Epithelial cell of proximal tubule (primary cell): ENCODE data around the gene CHD1L. TPM values are rescaled to one million over a fixed set of nuclear protein-coding genes. Genes with fewer than 3 reads are reported as not detected.

Experiments
- DNase-seq: peaks from one replicate; pipeline ENCODE4 v3.0.0-alpha.2; 2011; ENCODE audit warnings: low read depth
- H3K4me3 ChIP-seq: 2 replicates; pipeline ENCODE4 v1.5.1; 2011; ENCODE audit warnings: low read depth, mild to moderate bottlenecking, low read length
- total RNA-seq: library from RNA; depleted of rRNA; stranded (reverse); fragments of >200 nt; gene quantifications from 2 replicates; pipeline ENCODE4 v1.2.3, GENCODE V29; 2015
- TF ChIP-seq, protein P1 (sequence below): conservative IDR thresholded peaks from 2 replicates; pipeline ENCODE4 v1.5.1; 2012; ENCODE audit warnings: low read depth, mild to moderate bottlenecking, low read length

Gene CHD1L
- total RNA-seq, 1 donor from 2014 or later: 28.0 TPM

DNA sequence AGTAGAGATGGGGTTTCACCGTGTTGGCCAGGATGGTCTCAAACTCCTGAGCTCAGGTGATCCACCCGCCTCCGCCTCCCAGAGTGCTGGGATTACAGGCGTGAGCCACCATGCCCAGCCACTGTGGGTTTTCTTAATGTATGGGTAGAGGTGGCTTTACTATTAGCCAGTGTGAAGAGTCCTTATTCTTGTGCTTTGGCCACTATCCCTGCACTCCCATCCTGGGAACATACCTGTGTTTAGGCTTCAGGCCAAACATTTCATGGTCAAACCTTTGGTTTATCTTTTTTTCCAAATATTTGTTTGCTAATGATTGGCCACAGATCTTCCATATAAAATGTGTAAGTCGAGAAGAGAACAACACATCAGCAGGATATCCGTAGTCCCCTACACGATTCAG lies 33.9 kb upstream of the CHD1L start:
- no peak overlapping the region for H3K4me3 ChIP-seq
- TF ChIP-seq, protein P1, sequence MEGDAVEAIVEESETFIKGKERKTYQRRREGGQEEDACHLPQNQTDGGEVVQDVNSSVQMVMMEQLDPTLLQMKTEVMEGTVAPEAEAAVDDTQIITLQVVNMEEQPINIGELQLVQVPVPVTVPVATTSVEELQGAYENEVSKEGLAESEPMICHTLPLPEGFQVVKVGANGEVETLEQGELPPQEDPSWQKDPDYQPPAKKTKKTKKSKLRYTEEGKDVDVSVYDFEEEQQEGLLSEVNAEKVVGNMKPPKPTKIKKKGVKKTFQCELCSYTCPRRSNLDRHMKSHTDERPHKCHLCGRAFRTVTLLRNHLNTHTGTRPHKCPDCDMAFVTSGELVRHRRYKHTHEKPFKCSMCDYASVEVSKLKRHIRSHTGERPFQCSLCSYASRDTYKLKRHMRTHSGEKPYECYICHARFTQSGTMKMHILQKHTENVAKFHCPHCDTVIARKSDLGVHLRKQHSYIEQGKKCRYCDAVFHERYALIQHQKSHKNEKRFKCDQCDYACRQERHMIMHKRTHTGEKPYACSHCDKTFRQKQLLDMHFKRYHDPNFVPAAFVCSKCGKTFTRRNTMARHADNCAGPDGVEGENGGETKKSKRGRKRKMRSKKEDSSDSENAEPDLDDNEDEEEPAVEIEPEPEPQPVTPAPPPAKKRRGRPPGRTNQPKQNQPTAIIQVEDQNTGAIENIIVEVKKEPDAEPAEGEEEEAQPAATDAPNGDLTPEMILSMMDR: no peak
- DNase-seq: no peak

- no peak overlapping the region for H3K4me3 ChIP-seq
- TF ChIP-seq, protein P1: no peak
- DNase-seq: no peak
These were observed 32.4 kb upstream of the CHD1L start for GRCh38 chr1:147209825-147210821.

DNA sequence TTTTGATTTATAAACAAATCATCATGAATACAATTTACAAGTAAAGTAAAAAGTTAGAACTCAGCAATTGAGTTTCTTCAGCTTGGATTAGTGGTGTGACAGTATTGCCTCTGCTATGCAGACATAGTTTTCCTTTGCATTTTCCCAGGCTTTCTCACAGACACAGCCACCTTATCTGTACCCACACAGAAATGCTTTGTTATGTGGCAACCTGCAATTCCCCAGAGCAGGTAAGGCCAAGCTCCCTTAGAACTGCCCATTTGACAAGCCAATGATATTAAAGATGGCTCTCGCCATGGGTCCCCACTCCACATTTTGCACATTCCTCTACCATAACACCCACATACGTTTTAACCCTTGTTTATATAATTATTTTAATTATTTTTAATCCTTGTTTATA lies 31.5 kb upstream of the CHD1L start:
- TF ChIP-seq, protein P1: no peak
- no peak overlapping the region for H3K4me3 ChIP-seq
- DNase-seq: no peak

DNA sequence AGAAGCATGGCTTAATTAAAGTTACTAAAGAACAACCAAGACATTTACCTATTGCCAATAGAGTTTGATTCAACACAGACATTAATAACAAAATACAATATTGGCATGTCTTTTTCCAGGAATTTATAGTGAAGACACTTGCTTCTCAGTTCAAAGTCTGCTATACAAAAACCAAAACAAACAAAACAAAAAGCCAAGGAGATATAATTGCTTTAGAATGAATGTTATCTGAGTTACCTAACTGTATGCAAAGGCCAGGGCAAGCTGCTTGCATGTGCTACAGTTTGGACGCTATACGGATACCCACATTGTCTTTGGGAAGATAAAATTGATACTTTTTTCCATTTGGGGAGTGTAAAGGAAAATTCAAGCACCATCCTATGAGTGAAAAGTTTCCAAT lies 30.9 kb upstream of the CHD1L start:
- H3K4me3 ChIP-seq: no peak overlapping the region
- no peak for DNase-seq
- TF ChIP-seq, protein P1: no peak

GRCh38 chr1:147213271-147213670 lies 29.2 kb upstream of the CHD1L start:
- DNase-seq: no peak
- no peak overlapping the region for H3K4me3 ChIP-seq
- TF ChIP-seq, protein P1: no peak

- DNase-seq: no peak
- TF ChIP-seq, protein P1: no peak
- H3K4me3 ChIP-seq: no peak overlapping the region
These were observed 28.2 kb upstream of the CHD1L start for GRCh38 chr1:147214325-147214724.
